ENCODE data around the gene NT5DC3.
"Not testable (repeated sequence)": the region's sequence is repeated elsewhere in the genome, so short reads cannot be mapped to it uniquely, and the experiment has no call there.

NT5DC3 gene

DNA sequence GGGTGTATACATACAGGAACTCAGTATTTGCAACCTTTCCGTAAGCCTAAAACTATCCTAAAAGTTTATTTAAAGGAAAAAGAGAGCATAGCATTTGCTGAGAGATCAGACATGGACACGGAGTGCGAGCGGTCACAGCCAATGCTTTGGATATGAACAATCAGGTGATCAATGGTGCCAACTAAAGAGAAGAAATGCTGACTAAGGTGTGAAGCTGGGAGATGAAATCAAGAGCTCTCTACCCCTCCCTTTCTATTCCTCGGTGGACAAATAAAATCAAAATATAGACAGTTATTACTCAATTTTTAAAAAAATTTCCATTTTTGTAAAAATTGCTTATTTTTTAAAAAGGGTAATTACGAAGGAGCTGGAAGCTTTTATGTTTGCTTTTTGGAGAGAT lies 29.2 kb downstream of the NT5DC3 start:
- H3K4me3 ChIP-seq (ENCODE audit: low read depth, low read length) = no peak overlapping the region
- DNase-seq (ENCODE audit: low read depth) = no peak
- no peak for TF ChIP-seq CTCF (IDR thresholded peaks at IDR 0.05; ENCODE audit: insufficient read depth, low read depth, low read length, missing control alignments)

GRCh38 chr12:103810111-103810510 lies 30.9 kb downstream of the NT5DC3 start:
- DNase-seq (ENCODE audit: low read depth) = no peak
- no peak for TF ChIP-seq CTCF (IDR thresholded peaks at IDR 0.05; ENCODE audit: insufficient read depth, low read depth, low read length, missing control alignments)
- H3K4me3 ChIP-seq (ENCODE audit: low read depth, low read length) = no peak overlapping the region

- not testable (repeated sequence) for DNase-seq (ENCODE audit: low read depth)
Measured at GRCh38 chr12:103809639-103810038, 31.4 kb downstream of the NT5DC3 start.

GRCh38 chr12:103809154-103809553 lies 31.9 kb downstream of the NT5DC3 start:
- no peak for DNase-seq (ENCODE audit: low read depth)
- no peak for TF ChIP-seq CTCF (IDR thresholded peaks at IDR 0.05; ENCODE audit: insufficient read depth, low read depth, low read length, missing control alignments)
- H3K4me3 ChIP-seq (ENCODE audit: low read depth, low read length) = no peak overlapping the region

More at GRCh38 chr12:103809639-103810038, 31.4 kb downstream of the NT5DC3 start:
- H3K4me3 ChIP-seq (ENCODE audit: low read depth, low read length) = not testable (repeated sequence)

- no peak for DNase-seq (ENCODE audit: low read depth)
- H3K4me3 ChIP-seq (ENCODE audit: low read depth, low read length) = no peak overlapping the region
- TF ChIP-seq CTCF (IDR thresholded peaks at IDR 0.05; ENCODE audit: insufficient read depth, low read depth, low read length, missing control alignments) = no peak
Measured at GRCh38 chr12:103808239-103808880, 32.7 kb downstream of the NT5DC3 start.

DNA sequence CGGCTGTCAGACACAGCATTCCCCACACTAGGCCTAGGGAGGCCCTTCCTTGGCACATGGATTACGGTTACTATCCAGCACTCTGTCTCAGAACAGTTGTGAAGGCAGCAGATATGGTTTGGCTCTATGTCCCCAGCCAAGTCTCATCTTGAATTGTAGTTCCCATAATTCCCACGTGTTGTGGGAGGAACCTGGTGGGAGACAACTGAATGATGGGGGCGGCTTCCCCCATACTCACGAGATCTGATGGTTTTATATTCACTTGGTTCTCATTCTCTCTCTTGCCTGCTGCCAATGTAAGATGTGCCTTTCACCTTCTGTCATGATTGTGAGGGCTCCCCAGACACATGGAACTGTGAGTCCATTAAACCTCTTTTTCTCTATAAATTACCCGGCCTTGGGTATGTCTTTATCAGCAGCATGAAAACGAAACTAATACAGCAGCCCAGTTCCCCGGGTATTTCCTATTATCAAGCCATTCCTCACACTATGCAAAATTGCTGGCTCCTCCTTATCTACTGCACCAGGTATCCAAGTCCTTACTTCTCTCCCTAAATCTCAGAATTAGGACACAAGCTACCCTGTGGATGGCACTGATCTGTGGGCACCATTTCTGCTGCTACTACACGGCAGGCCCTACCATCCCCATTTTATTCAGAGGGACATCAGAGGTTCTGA lies 33.3 kb downstream of the NT5DC3 start:
- no peak for TF ChIP-seq CTCF (IDR thresholded peaks at IDR 0.05; ENCODE audit: insufficient read depth, low read depth, low read length, missing control alignments)
- H3K4me3 ChIP-seq (ENCODE audit: low read depth, low read length) = no peak overlapping the region
- no peak for DNase-seq (ENCODE audit: low read depth)

GRCh38 chr12:103806803-103807202 lies 34.2 kb downstream of the NT5DC3 start:
- no peak for TF ChIP-seq CTCF (IDR thresholded peaks at IDR 0.05; ENCODE audit: insufficient read depth, low read depth, low read length, missing control alignments)
- DNase-seq (ENCODE audit: low read depth) = no peak

More at GRCh38 chr12:103806803-103807202, 34.2 kb downstream of the NT5DC3 start:
- H3K4me3 ChIP-seq (ENCODE audit: low read depth, low read length) = no peak overlapping the region

Data from GM12865 (cell line).